H1 (cell line): ENCODE results near the gene PRODH2. TPM values are rescaled to one million over a fixed set of nuclear protein-coding genes. Genes with fewer than 3 reads are reported as not detected.

ENCODE experiments used
- CTCF ChIA-PET: fragments of 300-600 bp; sonication (Branson Sonifier 250); formaldehyde crosslinking; loops from one replicate; lab custom pipeline; 2021; ENCODE audit not compliant: partially characterized antibody; lab: Charles Lee
- POLR2A ChIA-PET: fragments of 300-600 bp; sonication (Branson Sonifier 250); formaldehyde crosslinking; loops from one replicate; lab custom pipeline; 2021; ENCODE audit warnings: inconsistent platforms; ENCODE audit not compliant: partially characterized antibody; lab: Charles Lee
- DNase-seq, 2 experiments: peaks; one replicate each; pipeline versions ENCODE4 v3.0.0 to v3.0.0-alpha.2; 2010 to 2022; ENCODE audit warnings: low spot score in 2 of 2, low read depth in 1 of 2, mixed read lengths in 1 of 2
- FAIRE-seq: peaks from 2 replicates; lab custom pipeline; 2011; peaks lifted over from hg19 to GRCh38; lab: Jason Lieb, UNC
- H2AFZ ChIP-seq: 2 replicates; pipeline ENCODE4 v1.8.1; 2012; ENCODE audit warnings: low read length, inconsistent platforms
- H2AK5ac ChIP-seq: 2 replicates; pipeline ENCODE4 v1.6.1; 2013; ENCODE audit warnings: low read depth, low read length
- H2BK120ac ChIP-seq: replicated peaks from 2 replicates; pipeline ENCODE3; 2013; ENCODE audit warnings: low read depth, low read length, inconsistent platforms
- H2BK12ac ChIP-seq: 2 replicates; pipeline ENCODE4 v1.6.1; 2013; ENCODE audit warnings: low read depth, low read length
- H2BK15ac ChIP-seq: 2 replicates; pipeline ENCODE4 v1.6.1; 2013; ENCODE audit warnings: low read length
- H2BK20ac ChIP-seq: 2 replicates; pipeline ENCODE4 v1.6.1; 2013; ENCODE audit warnings: low read length
- H2BK5ac ChIP-seq: 2 replicates; pipeline ENCODE4 v1.6.1; 2013; ENCODE audit warnings: low read depth, low read length
- H3K14ac ChIP-seq: 2 replicates; pipeline ENCODE4 v1.6.1; 2013; ENCODE audit warnings: inconsistent platforms; ENCODE audit not compliant: insufficient read length
- H3K18ac ChIP-seq: 2 replicates; pipeline ENCODE4 v1.6.1; 2013; ENCODE audit warnings: low read length; ENCODE audit errors: extremely low read depth
- H3K23ac ChIP-seq: 2 replicates; pipeline ENCODE4 v1.6.1; 2013; ENCODE audit warnings: inconsistent platforms; ENCODE audit not compliant: insufficient read length
- H3K23me2 ChIP-seq: 2 replicates; pipeline ENCODE4 v1.6.1; 2013; ENCODE audit warnings: low read depth, low read length
- H3K27ac ChIP-seq: 2 replicates; pipeline ENCODE4 v1.6.1; 2011; ENCODE audit warnings: low read depth, low read length, inconsistent platforms
- H3K27me3 ChIP-seq, 4 experiments: replicated peaks in 1 of 4; 1 replicate in 1 of 4; 2 replicates in 3 of 4; pipeline versions ENCODE4 v1.6.1 to v1.8.1; 2011 to 2013; ENCODE audit warnings: low read length in 3 of 4, mild to moderate bottlenecking in 3 of 4, inconsistent platforms in 2 of 4, mixed read lengths in 2 of 4, moderate library complexity in 1 of 4; ENCODE audit not compliant: control insufficient read depth in 3 of 4, insufficient read depth in 3 of 4; ENCODE audit errors: extremely low read depth in 1 of 4
- H3K36me3 ChIP-seq, 4 experiments: 2 replicates each; pipeline versions ENCODE4 v1.6.1 to v1.8.1; 2011 to 2013; ENCODE audit warnings: mild to moderate bottlenecking in 4 of 4, low read length in 3 of 4, moderate library complexity in 2 of 4, control low read depth in 1 of 4, inconsistent platforms in 1 of 4; ENCODE audit not compliant: insufficient read depth in 4 of 4, control insufficient read depth in 2 of 4
- H3K4ac ChIP-seq: replicated peaks from 2 replicates; pipeline ENCODE3; 2013; ENCODE audit warnings: low read length, low read depth, mixed read lengths, inconsistent platforms; ENCODE audit not compliant: insufficient read length
- H3K4me1 ChIP-seq, 4 experiments: replicated peaks in 1 of 4; 1 replicate in 1 of 4; 2 replicates in 3 of 4; pipeline versions ENCODE4 v1.6.1 to v1.8.1; 2011 to 2013; ENCODE audit warnings: low read length in 3 of 4, inconsistent platforms in 2 of 4, mixed read lengths in 1 of 4; ENCODE audit not compliant: insufficient read depth in 4 of 4, control insufficient read depth in 3 of 4
- H3K4me2 ChIP-seq, 2 experiments: 2 replicates each; pipeline versions ENCODE4 v1.6.1 to v1.8.1; 2011 to 2013; ENCODE audit warnings: low read depth in 2 of 2, low read length in 2 of 2, control low read depth in 1 of 2, inconsistent platforms in 1 of 2, mild to moderate bottlenecking in 1 of 2; ENCODE audit not compliant: insufficient read depth in 1 of 2
- H3K4me3 ChIP-seq, 4 experiments: fragments of 200-600, 300-600 bp in 1 of 4; sonication (generic), shearing (Covaris generic), sonication (Bioruptor Twin) in 1 of 4; 2 replicates each; pipeline versions ENCODE4 v1.5.1 to v1.8.1; 2011 to 2016; ENCODE audit warnings: low read length in 4 of 4, low read depth in 3 of 4, control low read depth in 2 of 4, inconsistent platforms in 2 of 4, mild to moderate bottlenecking in 2 of 4, mixed read lengths in 1 of 4, moderate library complexity in 1 of 4; ENCODE audit not compliant: insufficient read depth in 2 of 4; ENCODE audit errors: extremely low read depth in 1 of 4
- H3K56ac ChIP-seq: replicated peaks from 2 replicates; pipeline ENCODE3; 2013; ENCODE audit warnings: low read depth, mild to moderate bottlenecking, mixed read lengths, low read length, inconsistent platforms; ENCODE audit not compliant: insufficient read length
- H3K79me1 ChIP-seq: 2 replicates; pipeline ENCODE4 v1.6.1; 2013; ENCODE audit warnings: low read depth, low read length, control low read depth
- H3K79me2 ChIP-seq, 2 experiments: 2 replicates each; pipeline versions ENCODE4 v1.6.1 to v1.8.1; 2012 to 2013; ENCODE audit warnings: low read length in 2 of 2, mild to moderate bottlenecking in 2 of 2, inconsistent platforms in 1 of 2; ENCODE audit not compliant: insufficient read depth in 2 of 2, control insufficient read depth in 1 of 2
- H3K9ac ChIP-seq, 4 experiments: replicated peaks in 1 of 4; 1 replicate in 1 of 4; 2 replicates in 3 of 4; pipeline versions ENCODE4 v1.6.1 to v1.8.1; 2011 to 2013; ENCODE audit warnings: low read depth in 3 of 4, low read length in 3 of 4, control low read depth in 2 of 4, mild to moderate bottlenecking in 2 of 4, moderate library complexity in 2 of 4, inconsistent platforms in 1 of 4; ENCODE audit errors: extremely low read depth in 1 of 4
- H3K9me3 ChIP-seq, 2 experiments: 2 replicates each; pipeline versions ENCODE4 v1.6.1 to v1.8.1; 2012 to 2013; ENCODE audit warnings: mild to moderate bottlenecking in 2 of 2, moderate library complexity in 2 of 2, control low read depth in 1 of 2, inconsistent platforms in 1 of 2, low read depth in 1 of 2, low read length in 1 of 2, mixed read lengths in 1 of 2; ENCODE audit not compliant: insufficient read depth in 2 of 2
- H4K20me1 ChIP-seq, 2 experiments: replicated peaks in 1 of 2; 2 replicates each; pipeline versions ENCODE3 to v1.8.1; 2011 to 2013; ENCODE audit warnings: inconsistent platforms in 2 of 2, low read length in 2 of 2, mild to moderate bottlenecking in 1 of 2; ENCODE audit not compliant: insufficient read depth in 2 of 2, control insufficient read depth in 1 of 2
- H4K5ac ChIP-seq: 2 replicates; pipeline ENCODE4 v1.6.1; 2013; ENCODE audit warnings: low read length, low read depth, mixed read lengths, inconsistent platforms; ENCODE audit not compliant: insufficient read length
- H4K8ac ChIP-seq: 2 replicates; pipeline ENCODE4 v1.8.0; 2013; ENCODE audit warnings: mild to moderate bottlenecking, moderate library complexity, low read length, inconsistent platforms; ENCODE audit not compliant: insufficient read depth; ENCODE audit errors: extremely low read depth
- H4K91ac ChIP-seq: replicated peaks from 2 replicates; pipeline ENCODE3; 2013; ENCODE audit warnings: low read length, mixed read lengths, inconsistent platforms; ENCODE audit not compliant: insufficient read length
- BCL11A ChIP-seq, 2 experiments: IDR thresholded peaks; one replicate each; pipeline ENCODE4 v1.6.1; 2011; ENCODE audit warnings: low read depth in 2 of 2, low read length in 2 of 2, mild to moderate bottlenecking in 2 of 2
- CREB1 ChIP-seq: IDR thresholded peaks from 2 replicates; pipeline ENCODE4 v1.6.1; 2012; ENCODE audit warnings: inconsistent platforms
- CTCF ChIP-seq, 3 experiments: IDR thresholded peaks; 1 replicate in 2 of 3; 2 replicates in 1 of 3; pipeline versions ENCODE4 v1.5.1 to v1.6.1; 2011; ENCODE audit warnings: low read length in 3 of 3, mild to moderate bottlenecking in 3 of 3, inconsistent platforms in 2 of 3, low read depth in 1 of 3, moderate library complexity in 1 of 3; ENCODE audit not compliant: insufficient read depth in 1 of 3; ENCODE audit errors: control extremely low read depth in 1 of 3
- E2F6 ChIP-seq: IDR thresholded peaks from 2 replicates; pipeline ENCODE4 v1.6.1; 2012; ENCODE audit warnings: inconsistent platforms
- EZH2 ChIP-seq: fragments of 200-600 bp; sonication (generic); IDR thresholded peaks from 2 replicates; pipeline ENCODE4 v1.7.1; 2012; ENCODE audit warnings: low read depth, mild to moderate bottlenecking, moderate library complexity, low read length, inconsistent platforms; ENCODE audit not compliant: severe bottlenecking
- HDAC6 ChIP-seq: IDR thresholded peaks from one replicate; pipeline ENCODE4 v1.7.1; 2012; ENCODE audit warnings: low read depth, mild to moderate bottlenecking, inconsistent platforms, low read length, moderate library complexity
- MAFK ChIP-seq: IDR thresholded peaks from 2 replicates; pipeline ENCODE4 v1.6.1; 2012; ENCODE audit warnings: low read depth, mild to moderate bottlenecking, improper control_type of control experiment, low read length
- MAX ChIP-seq: IDR thresholded peaks from 2 replicates; pipeline ENCODE4 v1.6.1; 2012; ENCODE audit warnings: inconsistent platforms
- POU5F1 ChIP-seq: IDR thresholded peaks from 2 replicates; pipeline ENCODE4 v1.6.1; 2011; ENCODE audit warnings: low read depth, mild to moderate bottlenecking, low read length, moderate library complexity
- SIN3A ChIP-seq, 2 experiments: IDR thresholded peaks in 1 of 2; conservative IDR thresholded peaks in 1 of 2; 2 replicates each; pipeline ENCODE4 v1.6.1; 2011 to 2012; ENCODE audit warnings: low read length in 2 of 2, improper control_type of control experiment in 1 of 2, low read depth in 1 of 2, mild to moderate bottlenecking in 1 of 2
- SP2 ChIP-seq: IDR thresholded peaks from 2 replicates; pipeline ENCODE4 v1.6.1; 2012; ENCODE audit warnings: mild to moderate bottlenecking, low read length, inconsistent platforms
- WGBS, 2 experiments: shearing (Covaris generic) in 1 of 2; methylation state at CpG; one replicate each; pipeline versions ENCODE4 v1.1.6 to v1.1.7; 2013 to 2015; ENCODE audit warnings: low lambda C conversion rate in 2 of 2, mixed read lengths in 2 of 2, inconsistent platforms in 1 of 2, low coverage in 1 of 2, missing lambda C conversion rate in 1 of 2; ENCODE audit not compliant: insufficient replicate concordance in 2 of 2, insufficient coverage in 1 of 2, insufficient read length in 1 of 2; ENCODE audit errors: extremely low coverage in 1 of 2, missing lambda C conversion rate in 1 of 2; 5-methylcytosine and 5-hydroxymethylcytosine counted together
- polyA plus RNA-seq, 7 experiments: library from polyadenylated mRNA; depleted of rRNA in 3 of 7; stranded (reverse) in 5 of 7; unstranded in 2 of 7; fragments of >200 nt in 5 of 7; fragments of 200-250 nt in 2 of 7; gene quantifications; 1 replicate in 5 of 7; 2 replicates in 1 of 7; 4 replicates in 1 of 7; pipeline versions ENCODE4 v1.2.1 to v1.2.3, GENCODE V29; 2011 to 2013; ENCODE audit warnings: missing spikeins in 2 of 7, mixed read lengths in 2 of 7
- total RNA-seq: library from RNA; stranded (reverse); fragmentation: NEBNext Ultra II Directional; extraction: Animal tissue kit (Norgen Biotek cat#: 25700); gene quantifications from 2 replicates; pipeline ENCODE4 v1.2.1, GENCODE V29; 2021

Gene PRODH2
- total and polyA plus RNA-seq, 2 of the 8 experiments (the other 6 are each of a cell fraction or from before 2014, with no cell fraction given), result not detected

GRCh38 chr19:35792312-35792711, 20.3 kb downstream of the PRODH2 start:
- Histone ChIP-seq H3K79me1 (no peaks in the 10 kb centered on the region), H3K4me1 (peaks cover 0 to 11% (median 2%) of the 10 kb centered on the region in 4 experiments; a peak in 4 of 7 replicates), H3K27me3 (peaks cover 6 to 17% (median 15%) of the 10 kb centered on the region in 4 experiments), H3K4ac (no peak overlapping the region), H3K23ac (no peak overlapping the region), H4K5ac (no peak overlapping the region), H3K4me3 (no peak overlapping the region), H4K20me1 (peaks cover 2 to 3% of the 10 kb centered on the region in 2 experiments), H3K23me2 (peaks cover 7% of the 10 kb centered on the region; the same call in 1 of the 2 replicates), H3K36me3 (no peaks in the 10 kb centered on the region), H2BK120ac (no peak overlapping the region), H2BK5ac (no peak overlapping the region), H3K18ac (no peak overlapping the region), H3K14ac (no peak overlapping the region), H2BK12ac (no peak overlapping the region), H2BK15ac (no peak overlapping the region), H3K79me2 (no peaks in the 10 kb centered on the region), H3K9ac (no peak overlapping the region), H2AK5ac (no peak overlapping the region), H3K4me2 (no peak overlapping the region), H2AFZ (no peak overlapping the region), H4K91ac (no peak overlapping the region), H2BK20ac (no peak overlapping the region), H3K56ac (no peak overlapping the region), H4K8ac (no peak overlapping the region), H3K27ac (no peak overlapping the region), H3K9me3 (no peaks in the 10 kb centered on the region)
- ChIA-PET POLR2A (no interaction called here), CTCF (no interaction called here)
- FAIRE-seq (no peak), DNase-seq (no peak)
- 93% methylated on average over 13 of the region's 15 CpGs; no CpG with 5 or more reads in 1 of the 2 experiments for WGBS, 2 experiments
- no peak for TF ChIP-seq EZH2
- TF ChIP-seq CTCF (IDR thresholded peaks at IDR 0.05; ENCODE audit: control extremely low read depth in 1 of 3, insufficient read depth in 1 of 3, low read depth in 1 of 3, low read length in 3 of 3), result no peak
- no peak for TF ChIP-seq CREB1
- TF ChIP-seq BCL11A (IDR thresholded peaks at IDR 0.05; ENCODE audit: low read depth in 2 of 2, low read length in 2 of 2), result no peak
- TF ChIP-seq MAFK, result no peak
- no peak for TF ChIP-seq POU5F1
- no peak for TF ChIP-seq HDAC6
- no peak for TF ChIP-seq SIN3A (conservative IDR thresholded peaks at IDR 0.05 in 1 of 2, IDR thresholded peaks at IDR 0.05 in 1 of 2; ENCODE audit: low read depth in 1 of 2, low read length in 2 of 2)
- no peak for TF ChIP-seq MAX
- TF ChIP-seq E2F6, result no peak
- TF ChIP-seq SP2, result no peak
